Left forelimb (tissue), 1 donor: ENCODE data around the gene CFAP46.

ENCODE experiments used
- DNase-seq: peaks from one replicate; pipeline ENCODE4 v3.0.0-alpha.2; 2018; ENCODE audit warnings: low spot score

CFAP46 gene

DNA sequence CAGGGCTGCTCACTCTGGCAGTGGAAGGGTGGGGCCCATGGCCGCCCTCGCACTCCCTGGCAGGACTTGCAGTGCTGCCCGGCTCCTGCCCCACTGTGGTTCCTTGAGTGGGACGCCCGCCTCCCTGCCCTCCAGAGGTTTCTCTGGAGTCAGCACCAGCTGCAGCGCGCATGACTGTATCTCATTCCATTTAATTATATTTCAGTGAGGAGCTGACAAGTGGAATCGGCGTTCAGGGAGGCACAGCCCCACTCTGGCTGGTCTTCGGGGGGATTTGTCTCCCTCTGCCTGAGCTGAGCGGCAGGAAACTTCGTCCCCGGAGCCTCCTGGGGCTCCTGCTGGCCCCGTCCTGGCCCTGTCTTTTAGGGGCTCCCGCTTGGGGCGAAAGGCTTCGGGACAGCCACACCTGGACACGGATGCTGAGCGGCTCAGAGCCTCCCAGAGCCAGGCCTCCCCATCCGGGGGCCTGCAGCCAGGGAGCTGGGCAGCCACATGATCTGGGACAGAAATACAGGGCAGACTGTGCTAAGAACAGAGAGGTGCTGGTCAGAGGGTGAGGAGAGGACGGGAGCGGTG, 81.2 kb downstream of the CFAP46 start:
- DNase-seq: peak; percentile 47

DNA sequence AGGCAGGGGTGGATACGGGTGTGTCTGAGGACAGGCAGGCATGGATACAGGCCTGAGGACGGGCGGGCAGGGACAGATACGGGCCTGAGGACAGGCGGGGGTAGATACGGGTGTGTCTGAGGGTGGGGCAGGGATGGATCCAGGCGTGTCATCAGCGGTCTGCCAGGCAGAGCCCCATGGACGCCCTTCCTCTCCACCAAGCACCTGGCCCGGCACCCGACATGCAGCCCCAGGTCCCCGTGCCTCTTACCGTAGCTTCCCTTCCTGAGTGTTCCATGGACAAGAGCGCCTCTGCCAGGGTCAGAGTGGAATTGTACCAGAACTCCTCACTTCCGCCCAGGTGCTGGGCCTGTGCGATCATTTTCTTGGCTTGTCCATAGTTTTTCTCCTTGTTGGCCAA, 81.8 kb downstream of the CFAP46 start:
- DNase-seq: peak; percentile 60

DNA sequence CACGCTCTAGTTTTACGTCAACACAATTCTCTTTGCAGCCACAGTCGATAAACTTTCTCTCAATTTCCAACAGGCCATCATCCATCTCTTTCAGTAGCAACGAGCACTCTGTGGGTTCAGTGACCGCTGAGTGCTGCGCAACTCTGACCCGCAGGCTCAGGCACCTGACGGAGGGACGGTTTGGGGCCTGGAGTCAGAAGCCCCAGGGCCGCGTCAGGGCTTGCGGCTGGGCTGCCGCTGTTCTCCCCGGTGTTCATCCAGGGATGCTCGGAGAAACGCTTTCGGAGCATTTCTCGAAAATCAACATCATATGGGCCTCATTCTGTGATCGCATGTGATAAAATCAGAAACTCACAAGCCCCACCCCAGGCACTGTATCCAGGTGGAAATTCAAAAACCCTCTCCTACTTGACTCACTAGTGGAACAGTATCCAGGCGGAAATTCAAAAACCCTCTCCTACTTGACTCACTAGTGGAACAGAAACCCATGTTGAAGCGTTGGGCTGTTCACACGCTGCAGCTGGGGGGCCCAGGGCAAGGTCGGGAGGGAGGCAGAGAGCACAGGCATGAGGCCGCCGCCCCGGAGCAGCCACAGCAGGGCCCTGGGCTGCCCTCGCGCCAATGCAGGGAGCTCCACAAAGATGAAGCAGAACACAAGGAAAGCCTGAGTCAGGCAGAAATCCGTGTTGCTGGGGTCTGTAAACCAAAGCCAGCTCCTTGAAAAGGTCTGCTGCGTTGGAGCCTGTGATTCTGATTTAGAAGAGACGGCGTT, 83.1 kb downstream of the CFAP46 start:
- DNase-seq: peak; percentile 30

DNA sequence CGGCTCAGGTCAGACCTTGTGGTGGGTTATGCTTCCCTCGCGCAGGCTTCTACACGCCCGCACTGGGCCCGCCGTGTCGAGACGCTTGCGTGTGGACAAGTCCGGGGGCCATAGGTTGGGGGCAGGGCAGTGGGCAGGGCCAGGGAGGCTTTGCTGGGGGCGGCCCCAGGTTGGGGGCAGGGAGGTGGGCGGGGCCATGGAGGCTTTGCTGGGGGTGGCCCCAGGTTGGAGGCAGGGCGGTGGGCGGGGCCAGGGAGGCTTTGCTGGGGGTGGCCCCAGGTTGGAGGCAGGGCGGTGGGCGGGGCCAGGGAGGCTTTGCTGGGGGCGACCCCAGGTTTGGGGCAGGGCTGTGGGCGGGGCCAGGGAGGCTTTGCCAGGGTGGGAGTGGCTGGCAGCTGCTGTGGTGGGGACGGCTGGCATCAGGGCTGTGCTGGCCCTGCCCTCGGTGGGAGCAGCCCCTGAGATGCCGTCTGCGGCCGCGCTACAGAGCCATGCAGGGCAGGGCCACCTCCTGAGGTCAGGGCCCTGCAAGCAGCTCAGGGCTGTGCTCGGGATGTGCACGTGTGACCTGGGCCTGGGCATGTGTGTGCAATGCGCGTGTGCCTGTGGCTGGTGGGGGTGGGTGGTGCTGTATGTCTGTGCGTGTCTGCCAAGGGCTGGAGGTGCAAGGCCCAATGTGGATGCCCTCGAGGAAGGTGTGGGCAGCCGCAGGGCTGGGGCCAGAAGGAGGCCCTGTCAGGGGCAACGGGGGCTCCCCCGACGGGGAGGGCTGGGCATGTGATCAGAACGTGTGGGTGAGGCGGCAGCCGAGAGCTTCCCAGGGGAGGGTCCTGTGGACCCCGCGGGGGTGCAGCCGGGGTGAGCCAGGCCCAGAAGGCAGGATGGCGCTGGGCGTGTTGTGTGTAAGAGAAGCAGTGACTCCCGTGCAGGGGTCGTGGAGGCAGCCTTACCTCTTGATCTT, 84.0 kb downstream of the CFAP46 start:
- peak; percentile 44 for DNase-seq

DNA sequence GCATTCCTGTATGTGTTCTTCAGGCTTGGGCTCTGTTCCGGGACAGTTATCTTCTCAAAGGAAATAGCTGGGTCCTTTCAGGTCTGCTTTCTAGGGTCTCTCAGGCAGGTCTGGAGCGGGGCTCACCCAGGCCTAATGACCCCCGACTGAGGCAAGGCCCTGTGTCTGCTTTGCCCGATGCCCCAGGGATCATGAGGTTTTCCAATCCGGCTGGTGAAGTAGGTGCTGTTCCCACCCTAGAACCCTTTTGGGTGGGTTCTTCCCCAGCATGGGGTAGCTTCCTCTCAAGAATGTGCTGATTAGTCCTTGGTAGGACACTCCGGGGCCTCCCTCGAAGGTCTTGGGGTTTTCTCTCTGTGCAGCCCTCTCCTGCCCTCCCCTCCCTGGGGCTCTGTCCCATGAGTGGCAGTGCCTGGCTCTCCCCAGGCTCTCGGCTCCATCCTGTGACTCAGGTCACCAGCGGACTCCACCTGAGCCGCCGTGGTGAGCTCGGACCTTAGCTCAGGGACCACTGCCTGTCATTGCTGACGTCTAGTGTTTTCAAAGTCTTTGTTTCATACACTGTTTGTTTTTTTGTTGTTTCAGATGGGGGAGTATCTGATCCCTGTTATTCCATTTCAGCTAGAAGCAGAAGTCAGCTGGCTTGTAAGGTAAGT, 85.4 kb downstream of the CFAP46 start:
- peak; percentile 45 for DNase-seq

DNA sequence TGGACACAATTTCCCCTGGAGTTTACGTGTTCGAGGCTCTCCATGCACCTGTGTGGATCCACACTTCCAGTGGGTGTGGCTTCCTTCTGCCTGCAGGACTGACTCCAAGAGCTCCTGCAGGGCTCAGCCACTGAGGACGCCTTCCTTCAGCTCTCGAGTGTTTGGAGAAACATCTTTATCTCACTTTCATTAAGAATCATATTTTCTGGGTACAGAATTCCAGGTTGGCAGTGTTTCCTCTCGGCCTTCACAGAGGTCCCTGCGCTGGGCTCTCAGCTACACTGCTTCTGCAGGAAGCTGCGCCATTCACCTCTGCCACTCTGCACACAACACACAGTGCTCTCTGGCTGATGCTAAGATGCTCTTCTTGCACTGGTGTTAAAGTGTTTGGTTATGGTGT, 86.5 kb downstream of the CFAP46 start:
- DNase-seq: no peak

DNA sequence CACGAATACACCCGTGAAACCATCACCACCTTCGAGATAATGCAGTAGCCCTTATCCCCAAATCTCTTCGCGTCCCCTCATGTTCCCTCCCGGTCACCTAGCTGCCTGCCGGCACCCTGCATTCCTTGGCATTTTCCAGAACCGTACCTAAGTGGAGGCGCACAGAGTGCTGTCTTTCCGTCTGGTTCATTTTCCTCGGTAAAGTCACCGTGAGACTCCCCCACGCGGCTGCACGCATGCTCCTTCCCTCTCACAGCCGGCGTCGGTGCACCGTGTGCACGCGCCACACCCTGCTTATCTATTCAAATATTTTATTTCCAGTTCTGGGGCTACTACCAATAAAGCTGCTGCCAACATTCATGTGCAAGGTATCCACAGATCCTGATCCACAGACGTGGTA, 90.9 kb downstream of the CFAP46 start:
- DNase-seq: peak; percentile 37

DNA sequence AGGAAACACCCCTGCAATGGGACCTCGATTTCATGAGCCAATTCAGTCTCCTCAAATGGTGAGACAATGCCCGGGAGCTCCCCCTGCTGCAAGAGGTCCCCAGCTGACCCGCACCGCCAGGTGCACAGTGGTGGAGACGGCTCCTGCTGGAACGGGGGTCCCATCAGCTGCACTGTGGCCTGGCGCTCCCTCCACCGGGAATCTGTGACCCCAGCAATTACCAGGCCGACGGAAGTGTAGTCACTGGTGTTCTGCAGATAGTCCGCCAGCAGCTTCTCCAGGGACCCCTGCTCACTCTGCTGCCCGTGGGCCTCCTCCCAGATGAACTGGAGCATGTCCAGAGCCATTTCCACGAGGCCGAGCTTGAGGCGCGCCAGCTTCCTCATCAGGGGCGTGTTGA, 91.5 kb downstream of the CFAP46 start:
- DNase-seq: peak; percentile 47

DNA sequence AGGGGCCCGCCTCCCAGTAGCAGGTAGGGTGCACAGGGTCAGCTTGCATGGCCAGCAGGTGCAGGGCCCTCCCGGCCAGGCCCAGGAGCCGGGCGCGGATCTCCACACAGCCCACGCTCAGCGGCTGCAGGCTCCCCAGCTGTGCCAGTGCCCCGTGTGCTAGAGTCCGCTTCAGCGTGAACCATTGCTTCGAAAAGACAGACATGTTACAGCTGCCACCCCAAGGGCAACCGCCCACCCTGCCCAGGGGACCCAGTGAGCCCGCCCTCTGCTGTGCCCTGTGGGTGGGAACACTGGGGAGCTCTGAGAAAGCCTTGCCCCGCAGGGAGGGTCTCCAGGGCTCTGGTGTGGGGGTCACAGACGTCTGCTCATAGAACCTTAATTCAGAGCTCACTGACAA, 92.1 kb downstream of the CFAP46 start:
- peak; percentile 60 for DNase-seq

DNA sequence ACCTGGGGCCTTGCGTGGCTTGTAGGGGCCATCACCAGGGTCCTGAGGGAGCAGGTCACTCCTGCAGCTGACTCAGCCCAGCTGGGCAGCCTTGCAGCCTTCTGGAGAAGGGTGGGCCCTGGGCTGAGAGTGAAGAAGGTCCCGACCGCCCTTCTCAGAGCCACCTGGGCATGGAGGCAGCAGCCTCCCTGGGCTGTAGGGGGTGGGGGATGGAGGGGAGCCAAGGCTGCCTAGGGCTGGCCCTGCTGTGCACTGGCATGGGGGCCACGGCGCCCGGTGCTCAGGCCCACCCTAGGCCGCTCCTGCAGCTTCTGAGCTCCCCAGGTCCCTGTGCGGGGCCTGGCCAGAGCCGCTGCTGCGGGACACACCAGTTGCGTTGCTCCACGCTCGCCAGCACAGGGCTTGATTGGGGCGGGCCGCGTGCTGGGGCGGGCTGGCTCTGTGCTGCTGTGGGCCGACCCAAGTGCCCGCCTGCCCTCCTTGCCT, 92.8 kb downstream of the CFAP46 start:
- peak; percentile 56 for DNase-seq

DNA sequence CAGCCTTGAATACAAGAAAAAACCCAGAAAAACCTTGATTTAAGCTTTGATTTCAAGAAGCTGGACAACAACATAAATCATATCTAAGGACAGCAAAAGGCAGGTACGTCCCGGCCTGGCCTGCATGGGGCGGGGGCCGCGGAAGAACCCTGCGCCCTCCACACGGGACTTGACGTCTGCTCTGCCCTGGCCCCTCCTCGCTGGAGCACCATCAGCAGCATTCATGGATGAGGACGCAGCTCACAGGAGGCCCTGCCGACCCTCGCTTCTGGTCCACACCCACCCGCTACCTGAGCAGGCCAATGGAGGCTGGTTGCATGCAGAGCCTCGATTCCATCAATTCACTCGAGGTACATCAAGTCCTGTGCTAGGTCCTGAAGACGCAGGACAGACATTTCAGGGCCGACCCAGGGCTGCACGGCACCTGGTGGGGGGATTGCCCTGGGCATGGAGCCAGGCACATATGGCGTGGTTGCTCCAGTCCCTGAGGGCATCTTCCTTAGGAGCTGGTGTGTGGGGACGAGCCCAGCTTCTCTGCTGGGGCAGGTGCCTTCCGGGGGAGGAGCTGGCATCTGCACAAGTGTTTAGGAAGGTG, 93.3 kb downstream of the CFAP46 start:
- DNase-seq: peak; percentile 58

DNA sequence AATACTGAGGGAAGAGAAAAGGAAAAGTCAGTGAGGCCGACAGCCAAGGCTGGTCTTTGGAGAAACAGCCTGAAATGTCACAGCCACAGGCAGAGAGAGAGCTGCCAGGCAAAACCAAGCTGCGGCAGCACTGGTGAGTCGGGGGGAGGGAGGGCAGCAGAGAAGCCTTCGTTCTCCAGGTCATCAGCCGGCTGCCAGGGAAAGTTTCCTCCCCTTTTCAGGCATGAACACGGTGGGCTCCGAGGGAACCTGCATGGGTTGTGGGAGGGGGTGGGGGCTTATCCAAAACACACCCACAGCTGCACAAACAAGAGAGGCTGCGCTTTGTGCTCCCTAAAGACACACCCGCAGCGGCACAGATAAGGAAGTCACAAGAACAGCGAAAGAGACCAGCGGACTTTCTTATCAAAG, 94.1 kb downstream of the CFAP46 start:
- peak; percentile 36 for DNase-seq

DNA sequence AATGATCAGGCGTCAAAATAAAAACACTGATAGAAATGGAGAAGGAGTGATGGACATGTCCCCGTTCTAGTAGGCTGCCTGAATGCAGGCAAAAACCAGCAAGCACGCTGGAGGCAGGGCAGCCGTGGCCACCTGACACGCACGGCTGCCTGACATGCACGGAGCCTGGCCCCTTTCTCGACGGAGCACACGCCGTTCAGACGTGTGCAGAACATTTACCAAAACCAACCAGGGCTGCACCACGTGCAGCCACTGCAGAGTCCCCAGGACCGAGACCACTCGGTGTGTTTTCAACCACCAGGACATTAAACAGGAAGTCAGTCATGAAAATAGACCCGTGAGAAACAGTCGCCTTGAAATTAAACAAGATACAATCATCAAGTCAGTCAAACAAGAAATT, 94.5 kb downstream of the CFAP46 start:
- DNase-seq: peak; percentile 9

DNA sequence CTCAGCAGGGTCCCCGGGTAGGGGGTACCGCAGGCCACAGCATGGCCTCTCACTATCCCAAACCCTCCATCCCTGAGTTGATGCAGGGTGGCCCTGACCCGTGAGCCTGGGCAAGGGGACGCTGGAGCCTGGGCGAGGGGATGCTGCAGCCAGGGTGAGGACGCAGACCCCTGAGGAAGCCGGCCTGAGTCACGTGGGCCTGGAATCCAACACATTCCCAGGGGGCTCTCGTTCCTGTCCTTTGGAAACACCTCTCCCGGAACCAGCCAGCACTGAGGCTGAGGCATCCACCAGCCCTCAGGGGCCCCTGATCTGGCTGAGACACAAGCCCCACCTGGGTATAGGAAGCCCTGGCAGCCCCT, 95.0 kb downstream of the CFAP46 start:
- DNase-seq: peak; percentile 52

DNA sequence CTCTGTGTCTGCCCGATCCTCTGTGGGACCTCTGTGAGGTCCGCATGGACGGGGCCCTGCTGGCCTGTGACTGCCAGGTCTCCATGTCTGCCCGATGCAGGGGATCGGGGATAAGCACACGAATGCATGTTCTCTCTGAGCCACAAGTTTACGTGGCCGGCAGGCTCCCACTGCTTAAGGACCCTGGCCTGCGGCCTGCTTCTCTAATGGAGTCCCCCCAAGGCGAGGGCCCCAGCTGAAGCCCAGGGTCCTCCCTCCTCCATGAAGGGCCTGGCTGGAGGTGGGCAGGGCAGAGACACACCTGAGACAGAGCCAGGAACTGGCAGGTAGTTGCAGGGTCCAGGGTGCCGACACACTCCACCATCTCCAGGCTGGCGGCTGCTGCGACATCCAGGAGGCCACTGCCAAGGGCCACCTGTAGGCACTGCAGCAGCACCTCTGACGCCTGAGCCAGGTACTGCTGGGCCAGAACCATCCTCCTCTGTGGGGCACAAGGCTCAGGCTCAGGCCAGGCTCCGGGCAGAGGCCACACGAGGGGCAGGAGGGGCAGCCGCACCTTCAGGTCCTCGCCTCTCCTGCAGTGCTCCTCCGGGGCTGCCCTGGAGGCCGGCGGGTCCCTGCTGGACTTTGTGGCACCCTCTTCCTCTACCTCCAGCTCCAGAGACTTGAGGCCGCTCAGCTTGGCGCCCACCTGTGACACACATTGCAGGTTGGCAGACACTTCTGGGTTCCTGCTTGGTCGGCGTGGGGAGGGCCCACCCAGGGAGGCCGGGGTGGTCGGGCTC, 95.5 kb downstream of the CFAP46 start:
- peak; percentile 49 for DNase-seq

DNA sequence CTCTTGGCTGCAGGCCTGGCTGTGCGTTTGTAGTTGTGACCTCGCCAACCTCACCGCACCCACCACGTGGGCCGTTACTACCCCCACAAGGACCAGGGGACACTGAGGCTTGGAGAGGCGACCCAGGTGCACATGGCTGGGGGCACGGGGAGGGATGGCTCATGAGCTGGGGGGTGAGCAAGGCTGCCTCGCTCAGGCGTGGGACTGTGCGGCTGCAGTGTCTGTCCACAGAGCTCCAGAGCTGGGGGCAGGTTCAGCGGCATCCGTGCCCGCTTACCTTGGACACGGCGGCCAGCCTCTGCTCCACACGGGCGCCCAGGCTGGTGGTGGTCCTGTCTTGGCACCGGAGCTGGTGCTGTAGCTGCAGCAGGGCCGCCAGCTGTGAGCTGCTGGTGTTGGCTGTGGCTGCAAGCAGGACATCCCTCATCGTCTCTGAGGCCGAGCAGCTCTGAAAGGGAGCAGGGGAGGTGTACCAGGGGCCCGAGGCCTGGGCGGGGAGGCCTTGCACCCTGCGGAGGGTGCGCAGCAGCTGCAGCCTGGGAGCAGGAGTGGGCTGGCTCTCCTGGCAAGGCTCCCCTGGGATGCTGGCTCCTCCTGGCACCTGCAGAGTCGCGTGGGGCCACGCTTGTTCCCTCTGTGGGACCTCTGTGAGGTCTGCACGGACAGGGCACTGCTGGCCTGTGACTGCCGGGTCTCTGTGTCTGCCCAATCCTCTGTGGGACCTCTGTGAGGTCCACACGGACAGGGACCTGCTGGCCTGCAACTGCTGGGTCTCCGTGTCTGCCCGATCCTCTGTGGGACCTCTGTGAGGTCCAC, 96.4 kb downstream of the CFAP46 start:
- DNase-seq: peak; percentile 61

DNA sequence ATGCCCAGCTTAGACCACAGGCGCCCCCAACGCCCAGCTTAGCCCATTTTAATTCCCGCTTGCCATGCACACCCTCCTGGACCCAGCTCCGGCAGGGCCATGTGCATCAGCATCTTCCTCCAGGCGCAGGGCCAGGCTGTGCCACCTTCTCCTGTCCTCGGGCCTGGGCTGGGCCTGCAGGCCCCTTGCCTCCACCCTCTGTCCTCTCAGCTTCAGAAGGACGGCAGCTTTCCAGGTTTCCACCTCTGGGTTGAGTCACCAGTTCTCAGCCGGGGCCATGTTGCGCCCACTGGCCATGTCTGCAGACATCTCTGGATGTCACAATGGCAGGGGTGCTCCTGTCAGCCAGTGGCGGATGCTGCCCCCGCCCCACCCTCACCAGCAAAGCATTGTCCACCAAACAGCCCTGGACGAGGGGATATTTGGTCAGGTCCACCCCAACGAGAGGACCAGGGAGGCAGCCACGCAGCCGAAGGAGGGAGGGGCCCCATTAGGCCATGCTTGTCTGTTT, 97.3 kb downstream of the CFAP46 start:
- peak; percentile 47 for DNase-seq

DNA sequence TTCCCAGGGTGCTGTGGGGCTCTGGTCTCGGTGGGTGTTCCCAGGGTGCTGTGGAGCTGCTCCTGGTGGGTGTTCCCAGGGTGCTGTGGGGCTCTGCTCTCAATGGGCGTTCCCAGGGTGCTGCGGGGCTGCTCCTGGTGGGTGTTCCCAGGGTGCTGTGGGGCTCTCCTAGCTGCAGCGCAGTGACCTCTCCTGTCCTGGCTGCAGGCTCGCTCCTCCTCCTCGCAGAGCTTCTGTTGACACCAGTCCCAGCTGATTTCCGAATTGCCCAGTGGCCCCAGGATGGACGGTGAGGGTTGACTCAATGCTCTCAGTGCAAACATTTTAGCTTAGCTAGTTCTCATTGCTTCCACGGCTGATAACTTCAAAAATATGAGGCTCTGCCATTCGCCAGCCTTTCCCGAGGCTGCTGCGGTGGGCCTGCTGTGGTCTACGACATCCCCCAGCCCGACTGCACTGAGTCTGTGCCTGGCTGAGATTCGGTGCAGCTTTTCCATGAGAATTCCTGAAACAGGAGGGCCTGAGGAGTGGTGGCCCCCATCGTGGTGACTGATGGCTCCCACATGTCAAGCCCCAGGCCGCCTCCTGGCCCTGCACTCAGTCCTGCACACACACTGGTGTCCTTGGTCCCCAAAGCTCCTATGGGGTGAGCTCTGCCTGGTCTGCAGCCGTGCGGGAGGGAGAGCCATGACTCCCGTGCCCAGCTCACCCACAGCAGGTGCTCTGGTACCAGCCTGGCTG, 98.1 kb downstream of the CFAP46 start:
- DNase-seq: peak; percentile 48

DNA sequence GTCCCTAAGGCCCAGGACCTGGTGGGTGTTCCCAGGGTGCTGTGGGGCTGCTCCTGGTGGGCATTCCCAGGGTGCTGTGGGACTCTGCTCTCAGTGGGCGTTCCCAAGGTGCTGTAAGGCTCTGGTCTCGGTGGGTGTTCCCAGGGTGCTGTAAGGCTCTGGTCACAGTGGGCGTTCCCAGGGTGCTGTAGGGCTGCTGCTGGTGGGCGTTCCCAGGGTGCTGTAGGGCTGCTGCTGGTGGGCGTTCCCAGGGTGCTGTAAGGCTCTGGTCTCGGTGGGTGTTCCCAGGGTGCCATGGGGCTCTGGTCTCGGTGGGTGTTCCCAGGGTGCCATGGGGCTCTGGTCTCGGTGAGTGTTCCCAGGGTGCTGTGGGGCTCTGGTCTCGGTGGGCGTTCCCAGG, 99.1 kb downstream of the CFAP46 start:
- DNase-seq: peak; percentile 34
